ENCODE measurements around the gene HCRTR2.

GRCh38 chr6:55266896-55267295, 92.6 kb downstream of the HCRTR2 start:
- no peak for TF ChIP-seq EZH2 (IDR thresholded peaks at IDR 0.05; ENCODE audit: low read length, unreplicated experiment)
- TF ChIP-seq CTCF (conservative IDR thresholded peaks at IDR 0.05; ENCODE audit: low read depth, low read length), result no peak
- TF ChIP-seq EZH2phosphoT487 (IDR thresholded peaks at IDR 0.05; ENCODE audit: borderline replicate concordance, low read length), result no peak
